ENCODE data around the gene USB1.

- TF ChIP-seq, protein P1, sequence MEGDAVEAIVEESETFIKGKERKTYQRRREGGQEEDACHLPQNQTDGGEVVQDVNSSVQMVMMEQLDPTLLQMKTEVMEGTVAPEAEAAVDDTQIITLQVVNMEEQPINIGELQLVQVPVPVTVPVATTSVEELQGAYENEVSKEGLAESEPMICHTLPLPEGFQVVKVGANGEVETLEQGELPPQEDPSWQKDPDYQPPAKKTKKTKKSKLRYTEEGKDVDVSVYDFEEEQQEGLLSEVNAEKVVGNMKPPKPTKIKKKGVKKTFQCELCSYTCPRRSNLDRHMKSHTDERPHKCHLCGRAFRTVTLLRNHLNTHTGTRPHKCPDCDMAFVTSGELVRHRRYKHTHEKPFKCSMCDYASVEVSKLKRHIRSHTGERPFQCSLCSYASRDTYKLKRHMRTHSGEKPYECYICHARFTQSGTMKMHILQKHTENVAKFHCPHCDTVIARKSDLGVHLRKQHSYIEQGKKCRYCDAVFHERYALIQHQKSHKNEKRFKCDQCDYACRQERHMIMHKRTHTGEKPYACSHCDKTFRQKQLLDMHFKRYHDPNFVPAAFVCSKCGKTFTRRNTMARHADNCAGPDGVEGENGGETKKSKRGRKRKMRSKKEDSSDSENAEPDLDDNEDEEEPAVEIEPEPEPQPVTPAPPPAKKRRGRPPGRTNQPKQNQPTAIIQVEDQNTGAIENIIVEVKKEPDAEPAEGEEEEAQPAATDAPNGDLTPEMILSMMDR (IDR thresholded peaks at IDR 0.05) = no peak
- no peak for TF ChIP-seq POLR2A (IDR thresholded peaks at IDR 0.05)
These were observed 10.4 kb downstream of the USB1 start for GRCh38 chr16:58011652-58012051.

Data from thyroid gland (tissue), 4 donors.